ENCODE data around the gene ADGRG7. TPM values are rescaled to one million over a fixed set of nuclear protein-coding genes. Genes with fewer than 3 reads are reported as not detected.

The ADGRG7 gene
- total and polyA plus RNA-seq, 9 of the 15 experiments (the other 6 are each of a cell fraction or from before 2014, with no cell fraction given) = 0.03 TPM; not detected in 7

DNA sequence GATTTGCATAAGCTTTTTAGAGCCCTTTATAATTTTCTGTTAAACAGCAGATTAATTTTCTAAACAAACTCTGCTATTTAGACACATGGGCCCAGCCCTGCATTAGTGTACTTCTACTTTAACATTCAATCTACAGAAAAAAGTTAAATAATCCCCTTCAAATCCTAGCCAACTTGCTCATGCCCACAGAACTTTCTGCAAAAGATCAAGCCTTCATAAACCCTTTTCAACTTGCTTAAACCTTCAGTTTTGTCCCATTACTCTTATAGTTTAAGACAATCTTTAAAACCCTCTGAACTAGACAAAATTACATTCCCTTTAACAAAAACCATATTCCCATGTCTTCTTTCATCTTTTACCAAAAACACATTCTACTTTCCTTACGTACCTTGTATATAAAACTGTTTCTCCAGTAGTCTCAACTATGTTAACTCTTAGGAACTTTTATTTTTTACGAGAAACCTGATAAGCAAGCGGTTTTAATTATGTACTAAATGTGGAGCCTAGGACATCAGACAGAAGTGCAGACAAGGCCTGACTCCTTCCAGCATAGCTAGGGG lies 25.2 kb upstream of the ADGRG7 start:
- FAIRE-seq (no peak), ATAC-seq (no peak), DNase-seq (ENCODE audit: extremely low read depth in 1 of 4, low spot score in 3 of 4) (no peak)
- no TSS peak for BruUV-seq (replicated peaks)
- intact Hi-C loops (cut with micrococcal nuclease) = no loop called here
- in situ Hi-C loops (cut with MboI) = no loop called here
- POLR2A ChIA-PET = interaction anchor here (0.7 kb wide), 1 partner anchor 73 kb away, joined by 3 read pairs; no protein-coding TSS in a partner anchor
- Histone ChIP-seq H3K9me1 (ENCODE audit: control insufficient read depth, insufficient read depth, low read length) (no peaks in the 10 kb centered on the region), H3K4me2 (ENCODE audit: insufficient read depth, low read length) (no peak overlapping the region), H3K27me3 (ENCODE audit: control insufficient read depth in 2 of 2, insufficient read depth in 2 of 2, low read length in 2 of 2) (no peaks in the 10 kb centered on the region), H3K4me3 (no peak overlapping the region), H3K36me3 (ENCODE audit: control insufficient read depth, insufficient read depth, low read length) (no peaks in the 10 kb centered on the region), H3K79me2 (ENCODE audit: control insufficient read depth, insufficient read depth, low read length) (no peaks in the 10 kb centered on the region), H3K27ac (ENCODE audit: extremely low read depth, low read depth, low read length) (no peak overlapping the region), H2AFZ (ENCODE audit: low read depth, low read length) (no peak overlapping the region), H3K9me3 (replicated peaks; ENCODE audit: control insufficient read depth, insufficient read depth, low read depth, low read length) (no peaks in the 10 kb centered on the region), H3K4me1 (replicated peaks in 1 of 2; ENCODE audit: control insufficient read depth in 2 of 2, insufficient read depth in 2 of 2, low read length in 2 of 2) (no peaks in the 10 kb centered on the region), H4K20me1 (replicated peaks; ENCODE audit: control insufficient read depth, insufficient read depth, low read length) (no peaks in the 10 kb centered on the region), H3K9ac (ENCODE audit: insufficient read depth in 1 of 2, low read depth in 2 of 2, low read length in 2 of 2) (no peak overlapping the region)
- WGBS (ENCODE audit: insufficient coverage, low coverage, missing lambda C conversion rate) = 17% methylated on average over 3 of the region's 3 CpGs
- TF ChIP-seq TRIM24 (IDR thresholded peaks at IDR 0.05) (no peak), ZNF41 (CRISPR knock-in tag; conservative IDR thresholded peaks at IDR 0.05) (no peak), ZNF830 (CRISPR knock-in tag; IDR thresholded peaks at IDR 0.05) (no peak), EWSR1 (IDR thresholded peaks at IDR 0.05; ENCODE audit: borderline replicate concordance, low read depth, partially characterized antibody) (no peak)
- TF ChIP-seq, protein P1, sequence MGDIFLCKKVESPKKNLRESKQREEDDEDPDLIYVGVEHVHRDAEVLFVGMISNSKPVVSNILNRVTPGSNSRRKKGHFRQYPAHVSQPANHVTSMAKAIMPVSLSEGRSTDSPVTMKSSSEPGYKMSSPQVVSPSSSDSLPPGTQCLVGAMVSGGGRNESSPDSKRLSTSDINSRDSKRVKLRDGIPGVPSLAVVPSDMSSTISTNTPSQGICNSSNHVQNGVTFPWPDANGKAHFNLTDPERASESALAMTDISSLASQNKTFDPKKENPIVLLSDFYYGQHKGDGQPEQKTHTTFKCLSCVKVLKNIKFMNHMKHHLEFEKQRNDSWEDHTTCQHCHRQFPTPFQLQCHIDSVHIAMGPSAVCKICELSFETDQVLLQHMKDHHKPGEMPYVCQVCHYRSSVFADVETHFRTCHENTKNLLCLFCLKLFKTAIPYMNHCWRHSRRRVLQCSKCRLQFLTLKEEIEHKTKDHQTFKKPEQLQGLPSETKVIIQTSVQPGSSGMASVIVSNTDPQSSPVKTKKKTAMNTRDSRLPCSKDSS (IDR thresholded peaks at IDR 0.05; ENCODE audit: low read depth, partially characterized antibody) = no peak
- TF ChIP-seq, protein P2, sequence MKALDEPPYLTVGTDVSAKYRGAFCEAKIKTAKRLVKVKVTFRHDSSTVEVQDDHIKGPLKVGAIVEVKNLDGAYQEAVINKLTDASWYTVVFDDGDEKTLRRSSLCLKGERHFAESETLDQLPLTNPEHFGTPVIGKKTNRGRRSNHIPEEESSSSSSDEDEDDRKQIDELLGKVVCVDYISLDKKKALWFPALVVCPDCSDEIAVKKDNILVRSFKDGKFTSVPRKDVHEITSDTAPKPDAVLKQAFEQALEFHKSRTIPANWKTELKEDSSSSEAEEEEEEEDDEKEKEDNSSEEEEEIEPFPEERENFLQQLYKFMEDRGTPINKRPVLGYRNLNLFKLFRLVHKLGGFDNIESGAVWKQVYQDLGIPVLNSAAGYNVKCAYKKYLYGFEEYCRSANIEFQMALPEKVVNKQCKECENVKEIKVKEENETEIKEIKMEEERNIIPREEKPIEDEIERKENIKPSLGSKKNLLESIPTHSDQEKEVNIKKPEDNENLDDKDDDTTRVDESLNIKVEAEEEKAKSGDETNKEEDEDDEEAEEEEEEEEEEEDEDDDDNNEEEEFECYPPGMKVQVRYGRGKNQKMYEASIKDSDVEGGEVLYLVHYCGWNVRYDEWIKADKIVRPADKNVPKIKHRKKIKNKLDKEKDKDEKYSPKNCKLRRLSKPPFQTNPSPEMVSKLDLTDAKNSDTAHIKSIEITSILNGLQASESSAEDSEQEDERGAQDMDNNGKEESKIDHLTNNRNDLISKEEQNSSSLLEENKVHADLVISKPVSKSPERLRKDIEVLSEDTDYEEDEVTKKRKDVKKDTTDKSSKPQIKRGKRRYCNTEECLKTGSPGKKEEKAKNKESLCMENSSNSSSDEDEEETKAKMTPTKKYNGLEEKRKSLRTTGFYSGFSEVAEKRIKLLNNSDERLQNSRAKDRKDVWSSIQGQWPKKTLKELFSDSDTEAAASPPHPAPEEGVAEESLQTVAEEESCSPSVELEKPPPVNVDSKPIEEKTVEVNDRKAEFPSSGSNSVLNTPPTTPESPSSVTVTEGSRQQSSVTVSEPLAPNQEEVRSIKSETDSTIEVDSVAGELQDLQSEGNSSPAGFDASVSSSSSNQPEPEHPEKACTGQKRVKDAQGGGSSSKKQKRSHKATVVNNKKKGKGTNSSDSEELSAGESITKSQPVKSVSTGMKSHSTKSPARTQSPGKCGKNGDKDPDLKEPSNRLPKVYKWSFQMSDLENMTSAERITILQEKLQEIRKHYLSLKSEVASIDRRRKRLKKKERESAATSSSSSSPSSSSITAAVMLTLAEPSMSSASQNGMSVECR (CRISPR knock-in tag; IDR thresholded peaks at IDR 0.05) = no peak
- CTCF ChIA-PET (ENCODE audit: low intra/inter-chr PET ratio) = no interaction called here
